NCI-H2196 (cell line): ENCODE data around the gene LRRC42.
"Not testable (repeated sequence)": the region's sequence is repeated elsewhere in the genome, so short reads cannot be mapped to it uniquely, and the experiment has no call there.

ENCODE experiments used
- DNase-seq: peaks from one replicate; lab custom pipeline; 2025; ENCODE audit not compliant: unreplicated experiment; lab: John Stamatoyannopoulos, UW

Gene LRRC42

GRCh38 chr1:54003750-54004480 lies 57.8 kb downstream of the LRRC42 start:
- not testable (repeated sequence) for DNase-seq

- no peak for DNase-seq
These were observed 58.4 kb downstream of the LRRC42 start for GRCh38 chr1:54004481-54005049.

- DNase-seq: no peak
These were observed 60.4 kb downstream of the LRRC42 start for GRCh38 chr1:54006508-54006907.

GRCh38 chr1:54007613-54008012 lies 61.5 kb downstream of the LRRC42 start:
- no peak for DNase-seq

GRCh38 chr1:54008876-54009275 lies 62.7 kb downstream of the LRRC42 start:
- DNase-seq: no peak

- DNase-seq: no peak
These were observed 63.3 kb downstream of the LRRC42 start for GRCh38 chr1:54009406-54009805.

- no peak for DNase-seq
These were observed 64.4 kb downstream of the LRRC42 start for GRCh38 chr1:54010415-54011117.

- DNase-seq: no peak
These were observed 65.3 kb downstream of the LRRC42 start for GRCh38 chr1:54011316-54012007.

- no peak for DNase-seq
These were observed 65.8 kb downstream of the LRRC42 start for GRCh38 chr1:54012008-54012325.

- no peak for DNase-seq
These were observed 66.7 kb downstream of the LRRC42 start for GRCh38 chr1:54012863-54013262.

GRCh38 chr1:54013393-54014008 lies 67.4 kb downstream of the LRRC42 start:
- no peak for DNase-seq

GRCh38 chr1:54014009-54014629 lies 68.0 kb downstream of the LRRC42 start:
- DNase-seq: no peak

- DNase-seq: peak; percentile 71
These were observed 70.5 kb downstream of the LRRC42 start for GRCh38 chr1:54016343-54017282.
